Muscle of arm (tissue), 12 donors: ENCODE results near the gene TLNRD1. TPM values are rescaled to one million over a fixed set of nuclear protein-coding genes. Genes with fewer than 3 reads are reported as not detected.

ENCODE experiments used
- DNase-seq: peaks from one replicate; pipeline ENCODE4 v3.0.0-alpha.2; 2013
- polyA plus RNA-seq, 12 donors: library from polyadenylated mRNA; unstranded; fragments of 120-200 nt; gene quantifications; one replicate each; pipeline ENCODE4 v1.2.1, GENCODE V29; 2013; ENCODE audit not compliant: insufficient read length in 12 of 12

Gene TLNRD1
- polyA plus RNA-seq, 12 donors = 8.3 to 21.6 (median 11.9) TPM; not detected in 1

DNA sequence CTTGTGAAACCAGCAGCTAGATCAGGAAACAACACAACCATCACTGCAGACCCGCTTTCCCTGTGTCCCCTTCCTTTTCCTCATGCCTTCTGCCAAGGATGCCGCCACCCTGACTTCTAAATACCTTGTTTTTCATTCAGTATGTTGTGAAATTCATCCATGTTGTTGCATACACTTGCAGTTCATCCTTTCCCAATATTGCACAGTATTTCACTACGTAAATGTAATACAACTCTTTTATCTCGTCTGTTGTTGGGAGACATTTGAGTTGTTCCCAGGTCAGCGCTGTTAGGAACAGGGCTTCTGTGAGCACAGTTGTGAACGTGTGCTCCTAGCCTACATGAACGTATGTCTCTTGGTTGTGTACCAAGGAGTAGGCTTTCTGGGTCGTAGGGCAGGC, 24.2 kb downstream of the TLNRD1 start:
- no peak for DNase-seq

DNA sequence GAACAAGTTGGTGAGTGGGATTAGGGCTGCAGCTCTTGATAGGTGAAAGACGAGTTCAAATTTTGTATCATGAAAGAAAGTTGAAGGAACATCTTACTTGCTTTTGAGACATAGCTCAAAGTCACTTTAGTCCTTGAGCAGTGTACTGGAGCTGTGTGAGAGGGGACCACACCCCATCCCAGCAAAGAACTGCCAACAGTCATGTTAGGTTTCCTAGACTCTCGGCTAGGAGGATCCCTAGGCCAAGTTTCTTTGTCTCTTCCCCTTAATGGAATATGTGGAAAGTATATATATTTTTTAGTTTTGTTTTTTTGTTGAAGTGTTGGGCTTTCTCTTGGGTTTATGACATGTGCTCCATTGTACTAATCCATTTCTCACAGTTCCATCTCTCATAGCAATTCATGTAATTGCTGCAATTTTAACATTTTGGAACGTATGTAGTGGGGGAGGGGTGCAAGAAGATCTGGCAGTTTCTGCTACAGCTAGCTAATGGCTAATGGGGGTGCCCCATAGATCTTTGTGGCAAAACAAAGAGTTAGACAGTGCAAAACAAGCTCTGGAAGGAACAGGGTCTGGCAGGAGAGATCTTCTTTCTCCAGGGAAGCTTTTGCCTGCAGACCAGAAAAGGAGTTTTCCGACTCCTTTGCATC, 25.1 kb downstream of the TLNRD1 start:
- DNase-seq = peak; percentile 30

DNA sequence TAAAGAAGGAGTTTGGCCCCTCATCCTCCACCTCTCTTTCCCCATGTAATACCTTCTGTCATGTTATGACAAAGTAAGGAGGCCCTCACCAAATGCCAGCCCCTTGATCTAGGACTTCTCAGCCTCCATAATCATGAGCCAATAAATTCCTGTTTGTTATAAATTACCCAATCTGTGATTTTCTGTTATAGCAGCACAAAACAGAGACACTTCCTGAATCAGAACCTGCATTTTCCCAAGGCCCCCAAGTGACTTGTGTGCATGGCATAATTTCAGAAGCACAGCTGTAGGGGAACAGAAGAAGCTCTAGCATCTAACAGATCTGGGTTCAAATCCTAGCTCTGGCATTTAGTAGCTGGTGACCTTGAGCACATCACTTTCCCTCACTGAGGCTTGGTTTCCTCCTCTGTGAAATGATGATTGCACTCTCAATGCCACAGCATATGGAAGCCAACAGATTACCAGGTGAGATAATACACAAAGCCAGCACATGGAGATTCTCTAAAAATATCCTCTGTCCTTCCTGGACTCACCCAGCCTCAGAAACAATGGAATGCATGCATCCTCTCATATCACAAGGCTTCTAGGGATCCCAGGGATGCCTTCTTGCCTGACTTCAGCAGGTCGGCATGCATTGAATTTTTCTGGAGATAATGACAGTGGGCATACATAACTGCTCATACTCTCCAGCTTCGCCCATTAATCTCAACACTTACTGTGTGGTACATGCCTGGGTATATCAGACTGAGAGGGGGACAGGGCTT, 26.3 kb downstream of the TLNRD1 start:
- no peak for DNase-seq

DNA sequence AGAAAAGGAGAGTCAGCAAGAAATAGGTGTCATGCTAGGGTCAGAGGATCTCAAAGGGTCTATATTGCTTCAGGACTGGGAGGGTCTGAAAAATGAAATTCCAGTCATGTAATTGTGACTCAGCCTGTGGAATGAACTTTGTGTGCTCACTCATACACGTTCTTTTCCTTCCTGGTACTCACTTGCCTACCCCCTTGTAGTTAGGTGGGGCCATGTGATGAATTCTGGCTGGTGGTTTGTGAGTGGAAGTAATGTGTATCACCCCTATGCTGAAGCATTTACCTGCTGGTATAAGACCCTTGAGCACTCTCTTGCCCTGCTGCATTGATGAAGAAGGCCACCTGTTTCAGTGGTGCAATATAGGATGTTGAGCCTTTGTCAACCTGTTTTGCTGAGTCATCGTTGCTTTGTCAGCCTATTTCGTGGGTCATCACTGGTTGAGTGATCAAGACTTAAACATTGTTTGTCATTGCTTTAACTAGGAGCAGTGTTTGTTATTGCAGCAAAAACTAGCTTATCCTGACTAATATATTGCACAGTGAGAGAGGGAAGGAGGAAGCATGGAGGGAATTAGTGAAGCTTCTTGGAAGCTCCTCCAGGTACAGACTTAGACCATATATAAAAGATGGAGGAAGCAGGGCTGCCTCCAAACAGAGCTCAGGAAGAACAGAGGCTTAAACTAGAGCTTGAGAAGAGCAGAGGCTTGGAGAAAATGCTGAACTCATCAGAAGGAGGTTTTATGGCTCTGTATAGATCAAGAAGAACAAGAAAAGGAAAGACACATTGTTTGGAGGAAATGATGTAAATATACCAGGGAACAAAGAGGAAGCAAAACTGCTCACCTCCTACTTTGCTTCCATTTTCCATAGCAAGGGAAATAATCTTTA, 28.9 kb downstream of the TLNRD1 start:
- no peak for DNase-seq

DNA sequence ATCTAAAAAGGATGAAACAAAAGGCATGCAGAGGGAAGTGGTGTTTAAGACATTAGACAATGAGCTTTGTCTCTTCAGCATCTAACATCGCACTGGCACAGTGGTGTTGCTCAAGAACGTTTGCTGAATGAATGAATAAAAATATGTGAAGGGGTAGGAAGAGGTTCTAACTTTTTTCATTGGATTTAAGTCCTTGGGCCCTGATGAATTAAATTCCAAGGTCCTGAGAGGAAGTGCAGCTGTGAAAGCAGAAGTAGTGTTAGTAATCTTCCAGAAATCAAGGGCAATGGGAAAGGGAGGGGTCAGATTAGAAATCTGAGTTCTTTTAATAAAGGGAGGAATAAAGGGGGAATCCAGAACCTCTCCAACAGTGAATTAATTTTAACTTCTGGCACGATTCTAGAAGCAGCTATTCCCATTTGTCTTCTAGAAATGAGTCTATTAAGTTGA, 29.6 kb downstream of the TLNRD1 start:
- no peak for DNase-seq

DNA sequence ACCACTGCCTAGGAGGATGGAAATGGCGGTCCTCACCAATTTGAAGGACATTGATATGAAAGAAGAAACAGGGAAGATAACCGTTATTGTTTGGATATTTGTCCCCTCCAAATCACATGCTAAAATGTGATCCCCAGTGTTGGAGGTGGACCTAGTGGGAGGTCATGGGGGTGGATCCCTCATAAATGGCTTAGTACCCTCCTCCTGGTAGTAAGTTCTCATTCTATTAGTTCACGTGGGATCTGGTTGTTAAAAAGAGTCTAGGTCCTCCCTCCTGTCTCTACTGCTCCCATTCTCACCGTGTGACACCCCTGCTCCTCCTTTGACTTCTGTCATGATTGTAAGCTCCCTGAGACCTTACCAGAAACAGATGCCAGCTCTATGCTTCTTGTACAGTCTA, 30.5 kb downstream of the TLNRD1 start:
- DNase-seq = no peak

DNA sequence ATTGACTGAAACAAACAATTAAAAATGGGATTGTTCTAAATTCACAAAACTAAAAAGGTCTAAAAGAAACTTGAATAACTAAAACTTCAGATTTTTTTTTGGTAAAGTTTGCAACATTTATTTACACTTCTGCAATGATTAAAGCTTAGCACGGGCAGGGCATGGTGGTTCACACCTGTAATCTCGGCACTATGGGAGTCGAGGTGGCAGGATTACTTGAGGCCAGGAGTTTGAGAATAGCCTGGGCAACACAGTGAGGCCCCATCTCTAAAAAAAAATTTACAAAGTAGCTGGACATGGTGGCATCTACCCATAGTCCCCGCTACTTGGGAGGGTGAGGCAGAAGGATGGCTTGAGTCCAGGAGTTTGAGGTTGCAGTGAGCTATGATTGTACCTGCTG, 31.6 kb downstream of the TLNRD1 start:
- no peak for DNase-seq

DNA sequence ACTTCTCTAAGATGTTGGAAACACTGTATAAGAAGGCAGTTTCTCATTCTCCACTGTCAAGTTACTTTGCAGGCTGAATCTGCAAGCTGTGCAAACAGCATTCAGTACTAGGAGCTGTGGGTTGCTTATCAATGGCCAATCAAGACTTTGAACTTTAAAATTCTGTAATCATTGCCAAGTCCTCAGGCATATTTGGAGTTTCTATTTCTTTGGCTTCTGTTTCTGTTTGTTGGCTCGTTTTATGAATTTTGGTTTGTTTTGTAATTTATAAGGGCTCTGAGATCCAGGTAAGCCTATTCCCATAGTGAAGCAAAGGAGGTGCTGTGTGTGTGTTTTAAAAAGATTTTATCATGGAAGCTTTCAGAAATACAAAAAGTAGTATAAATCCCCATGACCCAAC, 32.1 kb downstream of the TLNRD1 start:
- no peak for DNase-seq

DNA sequence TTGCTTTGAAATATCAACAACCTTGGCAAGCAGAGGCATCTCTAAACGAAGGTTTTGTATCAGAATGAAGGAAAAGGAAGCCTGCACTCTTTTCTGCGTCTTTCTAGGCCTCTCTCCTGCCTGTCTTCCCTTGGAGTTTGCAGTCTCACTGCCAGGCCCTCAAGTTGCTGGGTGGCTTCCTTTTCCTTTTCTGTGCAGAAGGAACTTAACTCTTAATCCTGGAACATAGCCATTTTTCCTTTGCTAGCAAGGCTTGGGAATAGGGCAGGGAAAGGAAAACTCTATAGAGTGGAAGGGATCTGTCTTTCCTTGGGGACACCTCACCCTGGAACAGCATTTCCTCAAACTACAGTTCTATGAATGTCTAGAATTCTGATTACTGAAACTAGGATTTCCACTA, 32.8 kb downstream of the TLNRD1 start:
- DNase-seq = no peak

DNA sequence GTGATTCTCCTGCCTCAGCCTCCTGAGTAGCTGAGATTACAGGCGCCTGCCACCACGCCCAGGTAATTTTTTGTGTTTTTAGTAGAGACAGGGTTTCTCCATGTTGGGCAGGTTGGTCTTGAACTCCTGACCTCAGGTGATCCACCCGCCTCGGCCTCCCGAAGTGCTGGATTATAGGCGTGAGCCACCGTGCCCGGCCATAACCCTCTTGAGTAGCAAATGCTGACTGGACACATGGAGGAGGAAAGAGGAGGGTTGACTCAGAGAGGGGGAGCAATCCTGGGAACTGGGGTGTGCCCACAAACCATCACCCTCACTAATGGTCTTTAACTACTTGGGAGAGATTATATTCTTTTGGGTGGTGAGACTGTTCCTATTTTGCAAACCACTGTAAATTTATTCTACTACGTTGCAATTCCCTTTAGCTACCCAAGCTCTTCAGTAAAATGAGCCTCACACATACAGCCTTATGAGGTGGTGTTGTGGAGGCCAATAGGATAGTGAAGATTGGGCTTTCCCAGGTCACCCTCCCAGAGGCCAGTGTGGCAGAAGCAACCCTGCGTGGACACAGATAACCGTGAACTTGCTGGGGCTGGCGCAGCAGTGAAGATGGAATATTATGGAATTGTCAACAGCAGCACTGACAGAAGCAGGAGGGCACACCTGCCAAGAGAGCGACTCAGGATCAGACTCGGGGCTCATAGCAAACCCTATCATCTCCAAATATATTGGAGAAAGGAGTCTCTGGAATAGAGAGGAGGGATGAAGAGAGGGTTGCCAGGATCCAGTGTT, 37.4 kb downstream of the TLNRD1 start:
- no peak for DNase-seq

DNA sequence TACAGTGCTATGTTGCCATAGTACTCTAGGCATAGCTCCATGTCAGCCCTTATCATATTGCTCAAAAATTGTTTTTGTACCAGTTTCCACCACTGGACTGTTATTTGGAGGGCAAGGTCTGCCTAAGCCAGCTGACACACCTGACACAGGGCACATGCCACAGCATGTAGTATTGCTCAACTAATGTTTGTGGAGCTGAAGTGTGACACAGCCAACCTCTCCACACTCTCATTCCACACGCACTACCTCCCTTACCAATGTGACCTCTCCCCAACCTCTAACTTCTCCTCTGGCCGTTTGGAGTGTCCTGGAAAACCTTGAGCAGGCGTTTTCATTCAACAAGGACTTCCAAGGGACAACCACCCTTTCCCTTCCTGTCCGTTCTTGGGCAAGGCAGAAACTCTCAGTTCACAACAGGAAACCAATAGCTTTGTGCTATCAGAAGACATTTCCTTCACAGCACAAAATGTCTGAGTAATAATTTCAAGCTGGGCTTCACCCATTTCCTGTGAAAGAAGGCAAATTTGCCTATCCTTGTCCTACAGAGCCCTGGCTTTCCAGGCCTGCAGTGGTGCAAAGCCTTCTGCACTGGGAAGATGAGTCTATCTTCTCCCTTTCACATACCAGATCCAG, 38.4 kb downstream of the TLNRD1 start:
- DNase-seq = no peak

DNA sequence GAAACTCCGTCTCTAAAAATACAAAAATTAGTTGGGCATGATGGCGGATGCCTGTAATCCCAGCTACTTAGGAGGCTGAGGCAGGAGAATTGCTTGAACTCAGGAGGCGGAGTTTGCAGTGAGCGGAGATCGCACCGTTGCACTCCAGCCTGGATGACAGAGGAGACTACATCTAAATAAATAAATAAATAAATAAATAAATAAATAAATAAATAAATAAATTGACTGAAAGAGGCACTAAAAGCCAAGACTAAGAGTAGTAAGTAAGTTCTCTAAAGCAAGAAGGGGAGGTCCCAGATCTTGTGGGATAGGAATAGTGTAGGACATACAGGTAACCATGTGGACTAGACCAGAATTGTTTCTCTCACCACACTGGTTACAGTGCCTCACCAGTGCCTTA, 40.0 kb downstream of the TLNRD1 start:
- DNase-seq = no peak

DNA sequence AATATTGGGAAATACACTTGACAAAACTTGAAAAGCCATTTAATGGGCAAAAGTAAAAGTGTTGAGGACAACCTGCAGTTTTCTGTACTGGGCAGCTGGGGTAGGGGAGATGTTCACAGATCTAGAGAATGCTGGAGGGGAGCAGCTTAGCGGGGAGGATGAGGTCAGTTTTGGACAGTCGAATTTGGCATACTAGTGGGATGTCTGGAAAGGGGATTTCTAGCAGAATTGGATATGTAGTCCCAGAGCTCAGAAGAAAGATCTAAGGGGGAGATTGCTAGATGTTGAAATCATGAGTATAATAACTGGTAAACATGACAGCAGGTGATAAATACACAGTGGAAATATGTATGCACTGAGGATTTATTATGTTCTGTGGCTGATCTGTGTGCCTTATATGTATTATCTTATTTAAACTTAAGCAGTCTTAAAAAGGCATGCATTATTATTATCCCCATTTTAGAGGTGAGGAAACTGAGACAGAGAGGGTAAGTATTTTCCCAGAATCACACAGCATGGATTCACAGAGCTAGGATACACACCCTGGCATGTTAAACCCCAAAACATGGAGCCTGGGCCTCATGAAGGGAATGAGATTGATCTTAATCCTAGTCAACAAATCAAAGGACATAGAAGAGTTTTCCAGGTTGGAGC, 42.7 kb downstream of the TLNRD1 start:
- peak; percentile 41 for DNase-seq

DNA sequence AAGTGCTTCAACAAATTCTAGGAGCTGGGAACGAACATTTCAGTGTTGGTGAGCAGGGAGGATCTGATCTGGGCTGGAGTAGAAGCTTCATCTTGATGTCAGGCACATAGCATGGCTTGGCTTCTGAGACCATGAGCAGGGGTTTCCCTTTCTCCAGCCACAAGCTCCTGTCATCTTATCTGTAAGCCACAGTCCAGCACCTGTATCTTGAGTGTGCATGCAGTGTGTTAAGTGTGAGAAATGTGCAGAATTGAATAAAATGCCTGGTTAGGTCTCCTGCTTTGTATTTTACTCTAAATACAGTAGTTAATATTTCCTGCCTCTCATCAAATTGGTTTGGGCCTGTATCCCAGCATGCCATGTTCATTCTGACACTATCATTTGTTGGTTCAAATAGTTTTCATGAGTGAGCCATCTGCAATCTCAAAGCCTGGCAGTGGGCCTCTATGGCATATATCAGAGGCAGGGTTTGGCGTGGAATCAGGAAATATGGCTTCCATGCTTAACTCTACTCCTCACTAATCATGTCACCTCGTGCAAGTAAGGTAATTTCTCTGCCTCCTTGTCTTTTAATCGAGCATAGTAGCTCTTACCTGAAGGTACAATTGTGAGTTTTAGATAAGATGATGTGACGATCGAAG, 43.3 kb downstream of the TLNRD1 start:
- DNase-seq = no peak

DNA sequence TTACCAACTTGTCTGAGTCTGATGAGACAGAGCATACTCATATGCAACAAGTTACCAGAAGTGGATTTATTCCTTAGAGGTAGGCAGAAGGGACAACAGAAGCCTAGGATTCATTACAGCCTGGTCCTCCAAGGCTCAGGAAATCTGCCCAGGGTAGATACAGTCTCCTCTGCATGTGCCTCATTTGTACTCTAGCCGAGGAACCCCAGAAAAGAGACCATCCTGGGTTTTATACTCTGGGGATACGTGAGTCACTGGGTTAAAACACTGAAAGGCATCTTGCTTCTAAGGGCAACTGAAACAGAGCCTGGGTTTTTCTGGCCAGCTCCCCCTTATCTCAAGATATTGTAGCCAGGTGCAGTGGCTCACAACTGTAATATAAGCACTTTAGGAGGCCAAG, 45.6 kb downstream of the TLNRD1 start:
- DNase-seq = no peak

DNA sequence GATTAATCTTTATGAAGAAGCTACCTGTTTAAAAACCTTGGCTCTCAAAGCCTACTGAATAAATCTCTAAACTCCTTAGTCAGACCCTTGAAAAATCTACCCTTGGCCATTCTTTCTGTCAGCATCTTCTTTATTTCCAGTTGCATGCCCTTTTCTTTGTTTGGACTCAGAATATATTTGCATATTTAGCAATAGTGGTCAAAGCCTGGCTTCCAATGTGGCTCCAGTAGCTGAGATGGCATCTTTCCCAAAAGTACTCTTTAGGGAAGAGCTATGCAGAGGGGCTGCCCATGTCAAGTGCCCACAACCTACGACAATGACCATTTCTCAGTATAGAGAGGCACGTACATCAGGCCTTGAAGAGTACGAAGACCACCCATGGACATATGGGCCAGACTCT, 47.2 kb downstream of the TLNRD1 start:
- DNase-seq = no peak

DNA sequence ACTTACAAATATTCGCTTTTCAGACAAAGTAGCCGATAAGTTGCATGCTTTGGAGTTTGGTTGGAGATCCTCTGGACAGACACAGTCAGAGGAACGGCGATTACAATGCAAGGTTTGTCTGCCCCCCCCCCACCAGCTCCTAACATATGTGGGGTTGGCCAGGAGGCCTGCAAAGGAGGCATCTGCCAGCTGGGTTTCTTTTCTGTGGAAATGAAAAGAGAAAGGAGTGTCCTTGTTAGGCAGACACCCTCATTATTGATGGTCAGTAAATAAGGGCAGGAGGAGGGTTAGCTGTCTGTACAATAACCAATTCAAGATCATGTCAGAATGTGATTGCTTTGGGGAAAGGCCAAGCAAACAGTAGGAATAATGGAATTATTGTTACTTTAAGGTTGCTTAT, 49.1 kb downstream of the TLNRD1 start:
- DNase-seq = no peak

DNA sequence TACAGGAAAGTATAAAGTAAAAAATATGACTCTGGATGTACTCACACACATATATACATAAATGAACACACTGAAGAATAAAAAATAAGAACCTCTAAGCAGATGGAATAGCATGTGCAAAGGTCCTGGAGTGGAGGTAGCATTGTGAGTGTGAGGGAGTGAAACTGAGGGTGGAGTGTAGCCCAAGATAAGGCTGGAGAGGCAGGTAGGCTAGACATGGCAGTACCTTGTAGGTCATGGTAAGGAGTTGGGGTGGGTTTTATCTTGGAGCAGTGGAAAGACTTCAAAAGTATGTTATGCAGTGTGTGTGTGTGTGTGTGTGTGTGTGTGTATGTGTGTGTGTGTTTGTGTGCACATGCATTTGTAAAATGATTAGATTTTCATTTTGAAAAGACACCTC, 49.5 kb downstream of the TLNRD1 start:
- no peak for DNase-seq

DNA sequence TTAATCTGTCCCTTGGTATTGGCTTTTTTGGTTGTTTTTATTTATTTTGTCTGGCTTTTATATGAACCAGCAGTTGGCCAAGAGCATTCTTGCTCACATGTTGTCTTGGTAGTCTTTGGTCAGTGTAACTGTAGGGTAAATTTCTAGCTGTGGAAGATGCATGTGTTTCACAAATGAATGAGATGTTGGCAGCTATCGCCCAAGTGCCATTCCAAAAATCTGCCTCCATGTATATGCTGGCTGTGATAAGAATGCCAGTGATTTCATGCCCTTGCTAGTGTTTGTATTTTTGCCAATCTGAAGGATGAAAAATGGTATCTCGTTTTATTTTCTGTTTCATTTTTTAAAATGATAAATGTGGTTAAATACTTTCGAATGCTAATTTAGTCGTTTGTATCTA, 50.1 kb downstream of the TLNRD1 start:
- DNase-seq = no peak

DNA sequence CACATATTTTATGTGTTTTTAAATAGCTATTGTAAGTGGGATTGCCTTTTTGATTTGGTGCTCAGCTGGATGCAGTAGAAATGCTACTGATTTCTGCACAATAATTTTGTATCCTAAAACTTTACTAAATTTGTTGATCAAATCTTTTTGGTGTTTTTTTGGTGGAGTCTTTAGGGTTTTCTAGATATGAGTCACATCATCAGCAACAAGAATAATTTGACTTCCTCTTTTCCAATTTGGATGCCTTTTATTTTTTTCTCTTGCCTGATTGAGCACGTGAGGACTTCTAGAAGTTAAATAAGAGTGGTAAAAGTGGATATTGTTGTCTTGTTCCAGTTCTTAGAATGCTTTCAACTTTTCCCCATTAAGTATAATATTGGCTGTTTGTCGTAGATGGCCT, 51.3 kb downstream of the TLNRD1 start:
- DNase-seq = no peak
